MM.1S (cell line): ENCODE results near the gene SCT.

ENCODE experiments used
- DNase-seq: peaks from one replicate; pipeline ENCODE4 v3.0.0-alpha.2; 2015
- H2AFZ ChIP-seq: fragments of 300-600 bp; sonication (generic); 2 replicates; pipeline ENCODE4 v1.6.0; 2016; ENCODE audit warnings: antibody characterized with exemption, low read length
- H3F3A ChIP-seq: fragments of 300-600 bp; sonication (generic); 2 replicates; pipeline ENCODE4 v1.6.1; 2016; ENCODE audit warnings: mild to moderate bottlenecking, antibody characterized with exemption, low read length, moderate library complexity, mixed read lengths; ENCODE audit not compliant: insufficient read depth
- H3K27ac ChIP-seq: fragments of 300-600 bp; sonication (generic); 2 replicates; pipeline ENCODE4 v1.5.1; 2016; ENCODE audit warnings: mild to moderate bottlenecking, low read length
- H3K27me3 ChIP-seq: fragments of 300-600 bp; sonication (generic); replicated peaks from 2 replicates; pipeline ENCODE4 v1.6.0; 2016; ENCODE audit warnings: low read length; ENCODE audit not compliant: insufficient read depth
- H3K36me3 ChIP-seq: fragments of 300-600 bp; sonication (generic); replicated peaks from 2 replicates; pipeline ENCODE4 v1.6.1; 2016; ENCODE audit warnings: mild to moderate bottlenecking, low read length, mixed read lengths; ENCODE audit not compliant: insufficient read depth
- H3K4me1 ChIP-seq: fragments of 300-600 bp; sonication (generic); 2 replicates; pipeline ENCODE4 v1.6.1; 2016; ENCODE audit warnings: low read length, mixed read lengths
- H3K4me2 ChIP-seq: fragments of 300-600 bp; sonication (generic); 2 replicates; pipeline ENCODE4 v1.6.0; 2016; ENCODE audit warnings: low read depth, low read length
- H3K4me3 ChIP-seq: fragments of 300-600 bp; sonication (generic); 2 replicates; pipeline ENCODE4 v1.5.1; 2016; ENCODE audit warnings: low read length, mixed read lengths
- H3K79me2 ChIP-seq: fragments of 300-600 bp; sonication (generic); 2 replicates; pipeline ENCODE4 v1.6.1; 2016; ENCODE audit warnings: mixed run types, low read length, mixed read lengths
- H3K9ac ChIP-seq: fragments of 300-600 bp; sonication (generic); 2 replicates; pipeline ENCODE4 v1.6.1; 2016; ENCODE audit warnings: low read length, mixed read lengths
- H3K9me2 ChIP-seq: fragments of 300-600 bp; sonication (generic); replicated peaks from 2 replicates; pipeline ENCODE4 v1.6.1; 2016; ENCODE audit warnings: mild to moderate bottlenecking, low read length, mixed read lengths; ENCODE audit not compliant: insufficient read depth
- H3K9me3 ChIP-seq: fragments of 300-600 bp; sonication (generic); replicated peaks from 2 replicates; pipeline ENCODE4 v1.6.1; 2016; ENCODE audit warnings: mild to moderate bottlenecking, low read length, mixed read lengths; ENCODE audit not compliant: insufficient read depth
- H4K20me1 ChIP-seq: fragments of 300-600 bp; sonication (generic); 2 replicates; pipeline ENCODE4 v1.6.1; 2016; ENCODE audit warnings: mild to moderate bottlenecking, low read length, moderate library complexity, mixed read lengths; ENCODE audit not compliant: insufficient read depth
- EZH2 ChIP-seq: fragments of 300-600 bp; sonication (generic); optimal IDR thresholded peaks from 2 replicates; pipeline ENCODE3; 2017; ENCODE audit warnings: low read depth, mild to moderate bottlenecking, antibody characterized with exemption, low read length, mixed read lengths
- EZH2phosphoT487 ChIP-seq: fragments of 300-600 bp; sonication (generic); IDR thresholded peaks from 2 replicates; pipeline ENCODE4 v1.6.1; 2018; ENCODE audit warnings: antibody characterized with exemption, low read length
- TF ChIP-seq, protein P1 (sequence below): fragments of 300-600 bp; sonication (generic); IDR thresholded peaks from 2 replicates; pipeline ENCODE4 v1.5.1; 2016; ENCODE audit warnings: antibody characterized with exemption, low read length, mixed read lengths

The SCT gene

DNA sequence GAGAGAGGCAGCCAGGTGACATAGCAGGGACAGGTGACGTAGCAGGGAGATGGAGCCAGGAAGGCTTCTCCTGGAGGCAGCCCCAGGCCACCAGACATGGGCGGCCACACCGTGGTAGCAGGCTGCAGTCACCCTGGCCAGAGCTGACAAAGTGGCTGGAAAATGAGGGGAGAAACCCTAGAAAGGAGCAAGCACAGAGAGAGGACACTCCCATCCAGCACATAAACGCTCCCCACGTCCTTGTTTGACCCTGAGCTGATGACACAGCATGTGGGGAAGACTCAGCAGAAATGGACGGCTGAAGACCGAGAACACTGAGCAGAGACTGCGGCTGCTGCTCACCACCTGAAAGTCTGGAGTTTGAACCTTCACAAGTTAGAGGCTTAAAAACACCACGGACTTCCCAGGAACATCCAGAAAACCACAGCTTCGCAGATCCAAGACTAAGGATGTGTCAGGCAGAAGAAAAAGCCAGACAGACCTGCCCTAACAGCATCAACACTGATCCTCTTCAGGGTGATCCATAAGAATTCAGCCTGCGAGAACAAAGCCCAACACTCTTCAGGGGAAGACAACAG is 38.8 kb upstream of the SCT start:
- DNase-seq: no peak
- no peak overlapping the region for H3K27ac ChIP-seq
- H3K9me3 ChIP-seq: no peaks in the 10 kb centered on the region
- no peaks in the 10 kb centered on the region for H3F3A ChIP-seq
- no peak overlapping the region for H3K4me3 ChIP-seq
- TF ChIP-seq EZH2: no peak
- TF ChIP-seq, protein P1, sequence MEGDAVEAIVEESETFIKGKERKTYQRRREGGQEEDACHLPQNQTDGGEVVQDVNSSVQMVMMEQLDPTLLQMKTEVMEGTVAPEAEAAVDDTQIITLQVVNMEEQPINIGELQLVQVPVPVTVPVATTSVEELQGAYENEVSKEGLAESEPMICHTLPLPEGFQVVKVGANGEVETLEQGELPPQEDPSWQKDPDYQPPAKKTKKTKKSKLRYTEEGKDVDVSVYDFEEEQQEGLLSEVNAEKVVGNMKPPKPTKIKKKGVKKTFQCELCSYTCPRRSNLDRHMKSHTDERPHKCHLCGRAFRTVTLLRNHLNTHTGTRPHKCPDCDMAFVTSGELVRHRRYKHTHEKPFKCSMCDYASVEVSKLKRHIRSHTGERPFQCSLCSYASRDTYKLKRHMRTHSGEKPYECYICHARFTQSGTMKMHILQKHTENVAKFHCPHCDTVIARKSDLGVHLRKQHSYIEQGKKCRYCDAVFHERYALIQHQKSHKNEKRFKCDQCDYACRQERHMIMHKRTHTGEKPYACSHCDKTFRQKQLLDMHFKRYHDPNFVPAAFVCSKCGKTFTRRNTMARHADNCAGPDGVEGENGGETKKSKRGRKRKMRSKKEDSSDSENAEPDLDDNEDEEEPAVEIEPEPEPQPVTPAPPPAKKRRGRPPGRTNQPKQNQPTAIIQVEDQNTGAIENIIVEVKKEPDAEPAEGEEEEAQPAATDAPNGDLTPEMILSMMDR: no peak
- no peak for TF ChIP-seq EZH2phosphoT487
- H3K36me3 ChIP-seq: no peaks in the 10 kb centered on the region
- no peak overlapping the region for H3K9ac ChIP-seq
- H3K9me2 ChIP-seq: no peaks in the 10 kb centered on the region
- no peaks in the 10 kb centered on the region for H4K20me1 ChIP-seq
- no peak overlapping the region for H3K4me2 ChIP-seq
- no peak overlapping the region for H2AFZ ChIP-seq
- no peaks in the 10 kb centered on the region for H3K27me3 ChIP-seq
- no peaks in the 10 kb centered on the region for H3K4me1 ChIP-seq
- peaks cover 11% of the 10 kb centered on the region for H3K79me2 ChIP-seq

DNA sequence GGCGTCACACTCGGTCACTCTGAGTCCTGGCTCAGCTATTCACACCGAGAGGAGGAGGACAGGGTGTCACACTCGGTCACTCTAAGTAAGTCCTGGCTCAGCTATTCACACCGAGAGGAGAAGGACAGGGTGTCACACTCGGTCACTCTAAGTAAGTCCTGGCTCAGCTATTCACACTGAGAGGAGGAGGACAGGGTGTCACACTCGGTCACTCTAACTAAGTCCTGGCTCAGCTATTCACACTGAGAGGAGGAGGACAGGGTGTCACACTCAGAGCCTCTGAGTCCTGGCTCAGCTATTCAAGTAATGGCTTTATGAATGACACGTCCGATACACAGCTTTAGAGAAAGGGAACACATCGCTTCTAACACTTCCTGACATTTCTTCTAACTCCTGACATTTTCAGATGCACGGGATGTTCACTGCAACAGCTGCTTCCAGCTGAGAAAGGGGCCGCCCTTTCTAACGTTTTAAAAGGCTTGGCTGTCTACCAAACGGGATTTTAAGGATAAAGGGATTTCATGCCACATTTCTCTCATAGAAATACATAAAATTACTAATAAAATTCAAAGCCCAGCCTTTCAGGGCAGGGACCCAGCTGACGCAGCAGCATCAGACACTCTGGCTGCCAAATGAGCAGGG is 38.2 kb upstream of the SCT start:
- no peak overlapping the region for H3K4me2 ChIP-seq
- no peaks in the 10 kb centered on the region for H3K27me3 ChIP-seq
- no peaks in the 10 kb centered on the region for H3K36me3 ChIP-seq
- no peaks in the 10 kb centered on the region for H3K9me2 ChIP-seq
- H3K4me1 ChIP-seq: no peaks in the 10 kb centered on the region
- H3K9ac ChIP-seq: no peak overlapping the region
- no peak for DNase-seq
- H3K79me2 ChIP-seq: peaks cover 11% of the 10 kb centered on the region
- H3F3A ChIP-seq: no peaks in the 10 kb centered on the region
- no peak overlapping the region for H2AFZ ChIP-seq
- no peak overlapping the region for H3K27ac ChIP-seq
- TF ChIP-seq EZH2phosphoT487 (no peak), EZH2 (no peak)
- TF ChIP-seq, protein P1: no peak
- H4K20me1 ChIP-seq: no peaks in the 10 kb centered on the region
- H3K4me3 ChIP-seq: no peak overlapping the region
- H3K9me3 ChIP-seq: no peaks in the 10 kb centered on the region

DNA sequence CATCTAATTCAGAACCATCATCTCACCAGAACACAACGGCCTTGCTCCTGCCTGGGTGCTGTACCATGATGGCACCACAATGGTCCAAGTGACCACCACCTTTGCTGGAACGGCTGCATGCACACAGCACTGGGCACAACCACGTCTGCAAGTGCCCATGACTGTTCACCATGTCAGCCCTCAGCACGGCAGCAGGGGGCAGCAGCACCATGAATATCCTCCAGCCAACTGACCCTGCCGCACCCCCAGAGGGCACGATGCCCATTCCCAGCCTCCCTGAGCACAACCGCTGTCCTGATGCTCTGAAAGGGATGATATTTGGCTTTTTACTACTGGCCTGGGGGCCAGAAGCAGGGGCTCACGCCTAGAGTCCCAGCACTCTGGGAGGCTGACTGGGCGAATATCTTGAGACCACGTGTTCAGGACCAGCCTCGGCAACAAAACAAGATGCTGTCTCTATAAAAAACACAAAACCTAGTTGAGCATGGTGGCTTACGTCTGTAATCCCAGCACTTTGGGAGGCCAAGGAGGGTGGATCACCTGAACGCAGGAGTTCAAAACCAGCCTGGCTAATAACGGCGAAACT is 35.8 kb upstream of the SCT start:
- H3F3A ChIP-seq: no peaks in the 10 kb centered on the region
- H2AFZ ChIP-seq: no peak overlapping the region
- peak; percentile 51 for DNase-seq

More for the DNA sequence above, 35.8 kb upstream of the SCT start:
- no peaks in the 10 kb centered on the region for H3K36me3 ChIP-seq
- no peak overlapping the region for H3K9ac ChIP-seq
- no peaks in the 10 kb centered on the region for H3K4me1 ChIP-seq
- no peaks in the 10 kb centered on the region for H3K9me3 ChIP-seq
- H4K20me1 ChIP-seq: no peaks in the 10 kb centered on the region
- no peak for TF ChIP-seq EZH2phosphoT487
- TF ChIP-seq, protein P1: peak; percentile 76
- no peak overlapping the region for H3K4me3 ChIP-seq
- no peak overlapping the region for H3K27ac ChIP-seq
- peaks cover 12% of the 10 kb centered on the region for H3K79me2 ChIP-seq
- H3K4me2 ChIP-seq: no peak overlapping the region
- H3K9me2 ChIP-seq: no peaks in the 10 kb centered on the region
- H3K27me3 ChIP-seq: no peaks in the 10 kb centered on the region
